GM23248 (cell line): ENCODE results near the gene MYORG. TPM values are rescaled to one million over a fixed set of nuclear protein-coding genes. Genes with fewer than 3 reads are reported as not detected.

Experiments used
- DNase-seq: peaks from one replicate; pipeline ENCODE4 v3.0.0-alpha.2; 2015
- H2AFZ ChIP-seq: fragments of 200-600 bp; sonication (generic); 2 replicates; pipeline ENCODE4 v1.6.1; 2016; ENCODE audit warnings: antibody characterized with exemption
- H3F3A ChIP-seq: fragments of 200-600 bp; sonication (generic); 2 replicates; pipeline ENCODE4 v1.6.1; 2016; ENCODE audit warnings: mild to moderate bottlenecking, antibody characterized with exemption, mixed run types; ENCODE audit not compliant: insufficient read depth
- H3K27ac ChIP-seq: fragments of 200-600 bp; sonication (generic); 2 replicates; pipeline ENCODE4 v1.5.1; 2016; ENCODE audit warnings: mild to moderate bottlenecking
- H3K27me3 ChIP-seq: fragments of 200-600 bp; sonication (generic); replicated peaks from 2 replicates; pipeline ENCODE4 v1.6.1; 2016; ENCODE audit warnings: mild to moderate bottlenecking; ENCODE audit not compliant: insufficient read depth
- H3K36me3 ChIP-seq: fragments of 200-600 bp; sonication (generic); 2 replicates; pipeline ENCODE4 v1.6.1; 2016; ENCODE audit warnings: low read depth, mild to moderate bottlenecking
- H3K4me1 ChIP-seq: fragments of 200-600 bp; sonication (generic); 2 replicates; pipeline ENCODE4 v1.6.1; 2016; ENCODE audit warnings: mild to moderate bottlenecking; ENCODE audit not compliant: insufficient read depth
- H3K4me2 ChIP-seq: fragments of 200-600 bp; sonication (generic); one replicate; pipeline ENCODE4 v1.6.1; 2016; ENCODE audit warnings: mild to moderate bottlenecking; ENCODE audit not compliant: unreplicated experiment
- H3K4me3 ChIP-seq: fragments of 200-600 bp; sonication (generic); 2 replicates; pipeline ENCODE4 v1.5.1; 2016; ENCODE audit warnings: mild to moderate bottlenecking
- H3K79me2 ChIP-seq: fragments of 200-600 bp; sonication (generic); 2 replicates; pipeline ENCODE4 v1.6.1; 2016; ENCODE audit warnings: mild to moderate bottlenecking; ENCODE audit not compliant: insufficient read depth
- H3K9ac ChIP-seq: fragments of 200-600 bp; sonication (generic); 2 replicates; pipeline ENCODE4 v1.6.1; 2016; ENCODE audit warnings: mild to moderate bottlenecking
- H3K9me2 ChIP-seq: fragments of 200-600 bp; sonication (generic); 2 replicates; pipeline ENCODE4 v1.6.1; 2016; ENCODE audit warnings: mixed run types, mild to moderate bottlenecking, moderate library complexity; ENCODE audit not compliant: insufficient read depth
- H3K9me3 ChIP-seq: fragments of 200-600 bp; sonication (generic); one replicate; pipeline ENCODE4 v1.6.1; 2017; ENCODE audit warnings: low read depth
- H4K20me1 ChIP-seq: fragments of 200-600 bp; sonication (generic); 2 replicates; pipeline ENCODE4 v1.6.0; 2016; ENCODE audit not compliant: insufficient read depth
- EZH2 ChIP-seq: fragments of 200-600 bp; sonication (generic); IDR thresholded peaks from 2 replicates; pipeline ENCODE4 v1.6.1; 2018; ENCODE audit warnings: antibody characterized with exemption, mild to moderate bottlenecking; ENCODE audit not compliant: insufficient read depth, poor library complexity, severe bottlenecking
- EZH2phosphoT487 ChIP-seq: fragments of 200-600 bp; sonication (generic); IDR thresholded peaks from 2 replicates; pipeline ENCODE4 v1.6.1; 2018; ENCODE audit warnings: antibody characterized with exemption, moderate library complexity, mild to moderate bottlenecking, low read depth; ENCODE audit not compliant: insufficient read depth
- WGBS, 2 experiments: methylation state at CpG; one replicate each; pipeline ENCODE4 v1.1.6; 2015 to 2017; ENCODE audit warnings: low lambda C conversion rate in 2 of 2, low coverage in 1 of 2; ENCODE audit errors: missing lambda C conversion rate in 2 of 2; 5-methylcytosine and 5-hydroxymethylcytosine counted together
- in situ Hi-C: fragments of 300-500 bp; cut with MboI; formaldehyde crosslinking; loops from 2 replicates; pipeline ENCODE4 v1.15.0; 2020
- polyA plus RNA-seq: library from polyadenylated mRNA; unstranded; fragments of >200 nt; fragmentation: Nextera tagmentation; extraction: Ambion mirVana; gene quantifications from 2 replicates; pipeline ENCODE4 v1.2.1, GENCODE V29; 2016
- total RNA-seq: library from RNA; depleted of rRNA; stranded (reverse); fragments of >200 nt; shearing (Covaris generic); gene quantifications from 2 replicates; pipeline ENCODE4 v1.2.3, GENCODE V29; 2014

MYORG gene
- total and polyA plus RNA-seq, 2 experiments from 2014 or later: 0.73 to 1.1 TPM

GRCh38 chr9:34405719-34406118 lies 29.0 kb upstream of the MYORG start:
- DNase-seq: peak; percentile 86
- in situ Hi-C loops: loop anchor here (10.0 kb wide), 1 partner anchor 189 kb away; no protein-coding TSS in a partner anchor
- H3K79me2 ChIP-seq: no peaks in the 10 kb centered on the region
- H4K20me1 ChIP-seq: peaks cover 12% of the 10 kb centered on the region; the same call in 1 of the 2 replicates
- peaks cover 10% of the 10 kb centered on the region; the same call in 1 of the 2 replicates for H3F3A ChIP-seq
- H3K9ac ChIP-seq: no peak overlapping the region
- H3K27ac ChIP-seq: peak overlapping the region; percentile 12; the same call in 1 of the 2 replicates
- H3K4me1 ChIP-seq: peaks cover 10% of the 10 kb centered on the region; the same call in 1 of the 2 replicates
- 45 to 46% methylated on average over 7 of the region's 7 CpGs for WGBS, 2 experiments
- peaks cover 11% of the 10 kb centered on the region; the same call in 1 of the 2 replicates for H3K36me3 ChIP-seq
- no peak overlapping the region for H3K4me3 ChIP-seq
- H2AFZ ChIP-seq: no peak overlapping the region
- no peak overlapping the region for H3K4me2 ChIP-seq
- H3K27me3 ChIP-seq: no peaks in the 10 kb centered on the region
- H3K9me3 ChIP-seq: no peaks in the 10 kb centered on the region
- TF ChIP-seq EZH2 (no peak), EZH2phosphoT487 (no peak)
- H3K9me2 ChIP-seq: no peaks in the 10 kb centered on the region

GRCh38 chr9:34403554-34404380 lies 27.1 kb upstream of the MYORG start:
- in situ Hi-C loops: loop anchor here (10.0 kb wide), 1 partner anchor 191 kb away; no protein-coding TSS in a partner anchor
- DNase-seq: peak; percentile 69

GRCh38 chr9:34400686-34401602 lies 24.2 kb upstream of the MYORG start:
- Histone ChIP-seq H3K4me2 (no peak overlapping the region), H3K36me3 (peaks cover 11% of the 10 kb centered on the region; the same call in 1 of the 2 replicates), H3K27me3 (no peaks in the 10 kb centered on the region), H3K9me3 (no peaks in the 10 kb centered on the region), H3K4me3 (no peak overlapping the region), H3K27ac (no peak overlapping the region), H3F3A (peaks cover 10% of the 10 kb centered on the region; the same call in 1 of the 2 replicates), H2AFZ (no peak overlapping the region), H3K9me2 (no peaks in the 10 kb centered on the region), H3K9ac (no peak overlapping the region), H3K4me1 (peaks cover 6% of the 10 kb centered on the region; the same call in 1 of the 2 replicates), H3K79me2 (no peaks in the 10 kb centered on the region), H4K20me1 (peaks cover 3% of the 10 kb centered on the region; the same call in 1 of the 2 replicates)
- no peak for TF ChIP-seq EZH2phosphoT487
- TF ChIP-seq EZH2: no peak
- no peak for DNase-seq
- in situ Hi-C loops: loop anchor here (10.0 kb wide), 1 partner anchor 194 kb away; no protein-coding TSS in a partner anchor
- WGBS, 2 experiments: 85 to 98% methylated on average over 22 to 40 of the region's 40 CpGs

More at GRCh38 chr9:34403554-34404380, 27.1 kb upstream of the MYORG start:
- peaks cover 10% of the 10 kb centered on the region; the same call in 1 of the 2 replicates for H3F3A ChIP-seq
- peaks cover 11% of the 10 kb centered on the region; the same call in 1 of the 2 replicates for H3K36me3 ChIP-seq
- no peak overlapping the region for H2AFZ ChIP-seq
- H3K27ac ChIP-seq: no peak overlapping the region
- H3K4me2 ChIP-seq: no peak overlapping the region
- H3K4me1 ChIP-seq: peaks cover 10% of the 10 kb centered on the region; the same call in 1 of the 2 replicates
- H3K27me3 ChIP-seq: no peaks in the 10 kb centered on the region
- no peaks in the 10 kb centered on the region for H3K79me2 ChIP-seq
- peaks cover 6% of the 10 kb centered on the region; the same call in 1 of the 2 replicates for H4K20me1 ChIP-seq
- no peak overlapping the region for H3K4me3 ChIP-seq
- no peak for TF ChIP-seq EZH2
- no peak for TF ChIP-seq EZH2phosphoT487
- no peak overlapping the region for H3K9ac ChIP-seq
- no peaks in the 10 kb centered on the region for H3K9me3 ChIP-seq
- H3K9me2 ChIP-seq: no peaks in the 10 kb centered on the region

- H3K36me3 ChIP-seq: peaks cover 11% of the 10 kb centered on the region; the same call in 1 of the 2 replicates
- DNase-seq: no peak
- H3K27ac ChIP-seq: no peak overlapping the region
- no peak overlapping the region for H3K9ac ChIP-seq
- no peaks in the 10 kb centered on the region for H3K4me1 ChIP-seq
- no peaks in the 10 kb centered on the region for H3K27me3 ChIP-seq
- in situ Hi-C loops: loop anchor here (10.0 kb wide), 1 partner anchor 195 kb away; no protein-coding TSS in a partner anchor
- peaks cover 12% of the 10 kb centered on the region for H3F3A ChIP-seq
- H3K79me2 ChIP-seq: no peaks in the 10 kb centered on the region
- H3K9me2 ChIP-seq: no peaks in the 10 kb centered on the region
- H3K9me3 ChIP-seq: no peaks in the 10 kb centered on the region
- H3K4me3 ChIP-seq: no peak overlapping the region
- 77 to 87% methylated on average over 11 to 12 of the region's 12 CpGs for WGBS, 2 experiments
- H2AFZ ChIP-seq: no peak overlapping the region
- no peak for TF ChIP-seq EZH2
- no peak for TF ChIP-seq EZH2phosphoT487
- peaks cover 3% of the 10 kb centered on the region; the same call in 1 of the 2 replicates for H4K20me1 ChIP-seq
- H3K4me2 ChIP-seq: no peak overlapping the region
These were observed 23.6 kb upstream of the MYORG start for GRCh38 chr9:34400275-34400674.
